Progenitor cell of endocrine pancreas (in vitro differentiated cells): ENCODE results near the gene UBR4. TPM values are rescaled to one million over a fixed set of nuclear protein-coding genes. Genes with fewer than 3 reads are reported as not detected.

Source experiments
- DNase-seq: peaks from one replicate; pipeline ENCODE4 v3.0.0; 2021; ENCODE audit warnings: low spot score; ENCODE audit not compliant: unreplicated experiment
- H3K27ac Mint-ChIP-seq: 2 replicates; pipeline ENCODE4 v1.8.0; 2021; ENCODE audit warnings: mild to moderate bottlenecking, moderate library complexity, mixed read lengths
- H3K27me3 Mint-ChIP-seq: 2 replicates; pipeline ENCODE4 v1.8.0; 2021; ENCODE audit warnings: mixed read lengths
- H3K36me3 Mint-ChIP-seq: 2 replicates; pipeline ENCODE4 v1.8.0; 2022; ENCODE audit warnings: mixed read lengths; ENCODE audit not compliant: insufficient read depth
- H3K4me1 Mint-ChIP-seq: 2 replicates; pipeline ENCODE4 v1.8.0; 2021; ENCODE audit warnings: low read depth, mixed read lengths
- H3K4me3 Mint-ChIP-seq: 2 replicates; pipeline ENCODE4 v1.8.0; 2021; ENCODE audit warnings: low read depth, mild to moderate bottlenecking, moderate library complexity, mixed read lengths
- H3K9me3 Mint-ChIP-seq: 2 replicates; pipeline ENCODE4 v1.8.0; 2021; ENCODE audit warnings: low read depth, mixed read lengths
- total RNA-seq: library from RNA; stranded (reverse); gene quantifications from 2 replicates; pipeline ENCODE4 v1.2.1, GENCODE V29; 2021
- TF ChIP-seq, protein P1 (sequence below): fragments of 200-600 bp; sonication (generic); IDR thresholded peaks from one replicate; pipeline ENCODE4 v1.5.0; 2021; ENCODE audit warnings: antibody characterized with exemption, mild to moderate bottlenecking; ENCODE audit not compliant: unreplicated experiment

The UBR4 gene
- total RNA-seq, 1 donor from 2014 or later, result 155 TPM

DNA sequence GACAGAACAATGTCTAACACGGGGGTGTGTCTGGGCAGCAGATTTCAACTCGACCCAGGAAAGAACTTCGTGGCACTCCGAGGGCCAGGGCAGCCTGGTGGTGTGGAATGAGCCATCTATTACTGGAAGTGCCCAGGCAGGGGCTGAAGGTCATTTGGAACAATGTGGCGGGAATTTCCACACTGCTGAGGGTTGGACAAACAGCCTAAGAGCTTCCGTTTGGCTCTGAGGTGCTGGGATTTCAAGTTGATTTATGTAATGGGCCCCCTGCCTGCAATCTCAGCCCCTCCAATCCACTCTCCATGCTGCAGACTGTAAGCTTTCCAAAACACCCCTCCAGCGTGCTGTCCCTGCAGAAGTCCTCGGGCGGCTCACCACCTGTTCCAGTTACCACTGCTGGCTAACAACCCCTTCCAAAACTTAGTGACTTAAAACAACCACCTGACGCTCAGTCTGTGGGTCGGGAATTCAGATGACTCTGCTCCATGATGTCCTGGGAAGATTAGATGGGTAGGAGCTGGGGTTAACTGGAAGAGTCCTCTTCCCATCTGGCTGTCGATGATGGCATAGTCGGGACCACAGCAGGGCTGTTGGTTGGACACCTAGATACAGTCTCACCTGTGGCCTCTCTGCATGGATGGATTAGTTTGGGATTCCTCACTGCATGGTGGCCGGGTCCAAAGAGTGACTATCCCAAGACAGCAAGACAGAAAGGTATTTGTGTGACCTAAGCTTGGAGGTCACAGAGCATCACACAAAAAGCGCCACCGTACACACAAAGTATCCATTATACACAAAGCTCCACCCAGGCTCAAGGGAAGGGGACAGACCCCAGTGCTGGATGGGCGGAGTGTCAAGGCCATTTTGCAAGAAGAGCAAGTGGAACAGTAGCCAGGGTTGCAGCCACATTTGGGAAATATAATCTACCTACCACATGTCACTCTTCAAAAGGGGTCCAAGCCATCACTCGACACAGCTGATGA, 163.9 kb downstream of the UBR4 start:
- Mint-ChIP-seq H3K27ac (peak overlapping the region; percentile 31), H3K27me3 (peaks cover 6% of the 10 kb centered on the region), H3K4me1 (peaks cover 8% of the 10 kb centered on the region), H3K36me3 (no peaks in the 10 kb centered on the region), H3K4me3 (no peak overlapping the region), H3K9me3 (no peaks in the 10 kb centered on the region)
- no peak for DNase-seq
- TF ChIP-seq, protein P1, sequence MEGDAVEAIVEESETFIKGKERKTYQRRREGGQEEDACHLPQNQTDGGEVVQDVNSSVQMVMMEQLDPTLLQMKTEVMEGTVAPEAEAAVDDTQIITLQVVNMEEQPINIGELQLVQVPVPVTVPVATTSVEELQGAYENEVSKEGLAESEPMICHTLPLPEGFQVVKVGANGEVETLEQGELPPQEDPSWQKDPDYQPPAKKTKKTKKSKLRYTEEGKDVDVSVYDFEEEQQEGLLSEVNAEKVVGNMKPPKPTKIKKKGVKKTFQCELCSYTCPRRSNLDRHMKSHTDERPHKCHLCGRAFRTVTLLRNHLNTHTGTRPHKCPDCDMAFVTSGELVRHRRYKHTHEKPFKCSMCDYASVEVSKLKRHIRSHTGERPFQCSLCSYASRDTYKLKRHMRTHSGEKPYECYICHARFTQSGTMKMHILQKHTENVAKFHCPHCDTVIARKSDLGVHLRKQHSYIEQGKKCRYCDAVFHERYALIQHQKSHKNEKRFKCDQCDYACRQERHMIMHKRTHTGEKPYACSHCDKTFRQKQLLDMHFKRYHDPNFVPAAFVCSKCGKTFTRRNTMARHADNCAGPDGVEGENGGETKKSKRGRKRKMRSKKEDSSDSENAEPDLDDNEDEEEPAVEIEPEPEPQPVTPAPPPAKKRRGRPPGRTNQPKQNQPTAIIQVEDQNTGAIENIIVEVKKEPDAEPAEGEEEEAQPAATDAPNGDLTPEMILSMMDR, result no peak

DNA sequence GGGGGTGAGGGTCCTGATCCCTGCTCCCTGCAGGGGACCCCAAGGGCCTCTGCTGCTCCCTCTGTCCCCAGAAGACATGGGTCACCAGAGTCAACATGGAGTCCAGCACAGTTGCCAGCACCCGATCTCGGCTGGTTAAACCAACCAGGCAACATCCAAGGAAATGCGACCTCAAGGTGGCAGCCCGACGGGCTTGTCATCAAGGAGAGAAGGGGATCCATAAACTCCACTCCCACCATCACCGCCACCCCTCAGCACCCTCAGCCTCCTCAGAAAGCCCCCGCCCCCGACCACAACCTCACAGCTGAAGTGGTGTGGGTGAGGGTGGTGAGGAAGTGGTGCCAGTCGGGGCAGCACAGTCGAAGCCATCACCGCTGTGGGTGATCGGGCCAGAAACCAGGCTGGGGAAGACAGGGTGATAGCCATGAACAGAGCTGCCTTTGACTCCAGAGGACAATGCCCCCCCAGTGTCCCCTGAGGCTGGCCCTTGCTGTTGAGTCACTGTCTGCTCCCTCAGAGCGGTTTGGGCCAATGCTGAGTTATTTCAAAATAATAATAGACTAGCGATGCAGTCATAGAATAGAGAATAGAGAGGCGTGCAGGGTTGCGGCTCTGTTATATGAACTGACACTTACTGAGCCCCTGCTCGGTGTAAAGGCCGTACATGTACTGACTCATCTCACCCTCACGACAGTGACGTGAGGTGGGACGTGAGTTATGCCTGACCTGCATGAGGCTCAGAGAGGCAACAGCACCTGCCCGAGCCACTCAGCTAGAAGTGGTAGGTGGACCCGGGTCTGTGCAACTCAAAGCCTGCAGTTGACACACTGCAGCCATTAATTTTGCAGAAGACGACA, 164.9 kb downstream of the UBR4 start:
- DNase-seq, result no peak
- Mint-ChIP-seq H3K27me3 (peaks cover 10% of the 10 kb centered on the region), H3K27ac (peak overlapping the region; percentile 31), H3K4me1 (peaks cover 8% of the 10 kb centered on the region), H3K4me3 (no peak overlapping the region), H3K36me3 (no peaks in the 10 kb centered on the region), H3K9me3 (no peaks in the 10 kb centered on the region)
- TF ChIP-seq, protein P1, result no peak

DNA sequence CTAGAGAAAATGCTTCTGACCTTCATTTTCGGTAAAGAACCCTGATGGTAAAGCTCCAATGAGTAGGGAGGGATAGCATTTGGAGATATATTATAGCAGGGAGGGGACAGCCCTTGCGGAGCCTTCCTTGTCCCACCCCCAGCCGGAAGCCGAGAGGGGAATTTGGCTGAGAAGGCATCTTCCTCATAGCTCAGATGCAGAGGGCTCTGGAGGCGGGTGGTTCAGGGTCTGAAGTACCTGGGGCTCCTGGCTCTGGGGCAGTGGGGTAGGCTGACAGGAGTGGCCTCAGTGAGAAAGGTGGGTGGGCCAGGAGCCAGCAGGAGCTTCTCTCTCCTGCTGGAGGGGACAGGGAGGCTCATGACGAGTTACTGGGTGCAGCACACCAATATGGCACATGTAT, 165.6 kb downstream of the UBR4 start:
- DNase-seq, result no peak
- Mint-ChIP-seq H3K4me1 (peaks cover 8% of the 10 kb centered on the region), H3K27ac (peak overlapping the region; percentile 52), H3K27me3 (peaks cover 14% of the 10 kb centered on the region), H3K4me3 (no peak overlapping the region), H3K36me3 (no peaks in the 10 kb centered on the region), H3K9me3 (no peaks in the 10 kb centered on the region)
- TF ChIP-seq, protein P1, result no peak

DNA sequence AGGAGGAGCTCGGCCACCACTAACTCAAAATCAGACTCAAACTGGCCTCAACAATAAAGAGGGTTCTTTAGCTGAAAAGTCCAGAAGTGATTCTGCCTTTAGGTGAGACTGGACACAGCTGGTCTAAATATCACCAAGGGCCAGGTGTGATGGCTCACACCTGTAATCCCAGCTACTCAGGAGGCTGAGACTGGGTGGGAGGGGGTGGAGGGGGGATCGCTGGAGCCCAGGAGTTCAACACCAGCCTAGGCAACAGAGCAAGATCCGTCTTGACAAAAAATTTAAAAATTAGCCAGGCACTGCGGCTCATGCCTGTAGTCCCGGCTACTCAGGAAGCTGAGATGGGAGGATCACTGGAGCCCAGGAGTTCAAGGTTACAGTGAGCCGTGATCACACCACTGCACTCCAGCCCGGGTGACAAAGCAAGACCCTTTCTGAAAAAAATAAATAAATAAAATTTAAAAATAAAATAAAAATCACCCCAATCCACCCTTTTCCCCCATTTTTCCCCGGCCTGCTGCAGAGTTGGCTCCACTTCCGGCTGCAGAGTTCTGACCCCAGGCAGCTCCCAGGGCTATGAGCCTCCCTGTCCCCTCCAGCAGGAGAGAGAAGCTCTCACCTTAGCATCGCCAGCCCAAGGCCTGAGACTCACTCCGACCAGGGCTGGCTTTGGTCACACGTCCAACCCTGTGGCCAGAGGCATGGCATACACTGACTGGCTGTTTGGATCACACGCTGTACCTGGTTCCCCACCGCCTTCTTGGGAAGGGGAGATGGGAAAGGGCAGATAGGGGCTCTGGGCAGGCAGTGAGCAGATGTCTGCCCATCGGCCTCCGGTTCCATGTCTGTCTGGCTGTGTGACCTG, 166.3 kb downstream of the UBR4 start:
- no peak overlapping the region for H3K4me3 Mint-ChIP-seq
- H3K27ac Mint-ChIP-seq, result peak overlapping the region; percentile 52
- no peaks in the 10 kb centered on the region for H3K9me3 Mint-ChIP-seq
- no peaks in the 10 kb centered on the region for H3K36me3 Mint-ChIP-seq
- DNase-seq, result no peak
- H3K27me3 Mint-ChIP-seq, result peaks cover 14% of the 10 kb centered on the region
- peaks cover 8% of the 10 kb centered on the region for H3K4me1 Mint-ChIP-seq
- TF ChIP-seq, protein P1, result no peak
